ENCODE results near the gene C1orf174. TPM values are rescaled to one million over a fixed set of nuclear protein-coding genes. Genes with fewer than 3 reads are reported as not detected.

Gene C1orf174
- total and polyA plus RNA-seq, 3 donors from 2014 or later: 22.9 to 29.7 (median 28.8) TPM

GRCh38 chr1:3902571-3903091, 2.6 kb upstream of the C1orf174 start:
- H3K9me3 ChIP-seq: no peaks in the 10 kb centered on the region
- intact Hi-C loops (cut with DNase I; ENCODE audit: low total_unique reads): no loop called here
- TF ChIP-seq POLR2A (IDR thresholded peaks at IDR 0.05): no peak
- no peak overlapping the region for H3K27ac ChIP-seq
- WGBS, 2 donors: 47 to 66% methylated on average over 9 to 10 of the region's 10 CpGs
- H3K4me1 ChIP-seq: peaks cover 4% of the 10 kb centered on the region
- no peak for DNase-seq
- no peak overlapping the region for H3K4me3 ChIP-seq
- H3K36me3 ChIP-seq (ENCODE audit: low read depth, missing control alignments): no peaks in the 10 kb centered on the region
- no peaks in the 10 kb centered on the region for H3K27me3 ChIP-seq

- H3K27ac ChIP-seq: no peak overlapping the region
- no peaks in the 10 kb centered on the region for H3K27me3 ChIP-seq
- no peaks in the 10 kb centered on the region for H3K36me3 ChIP-seq (ENCODE audit: low read depth, missing control alignments)
- 61 to 74% methylated on average over 15 of the region's 15 CpGs for WGBS, 2 donors
- no peak for DNase-seq
- TF ChIP-seq POLR2A (IDR thresholded peaks at IDR 0.05): no peak
- no peak for TF ChIP-seq CTCF (IDR thresholded peaks at IDR 0.05)
- intact Hi-C loops (cut with DNase I; ENCODE audit: low total_unique reads): no loop called here
- H3K4me1 ChIP-seq: peaks cover 4% of the 10 kb centered on the region
- no peaks in the 10 kb centered on the region for H3K9me3 ChIP-seq
- H3K4me3 ChIP-seq: no peak overlapping the region
Measured at GRCh38 chr1:3902111-3902511, 2.0 kb upstream of the C1orf174 start.

GRCh38 chr1:3900969-3901529, 977 bp upstream of the C1orf174 start:
- Histone ChIP-seq H3K4me3 (peak overlapping the region; percentile 90 to 96), H3K4me1 (peaks cover 4% of the 10 kb centered on the region), H3K9me3 (no peaks in the 10 kb centered on the region), H3K27me3 (no peaks in the 10 kb centered on the region), H3K36me3 (ENCODE audit: low read depth, missing control alignments) (no peaks in the 10 kb centered on the region), H3K27ac (peak overlapping the region; percentile 97 to 99)
- 0% methylated on average over 41 of the region's 51 CpGs; no CpG with 5 or more reads in 1 of the 2 donors for whole genome bisulfite sequencing, 2 donors
- DNase-seq: peak; percentile 99
- intact Hi-C loops (cut with DNase I; ENCODE audit: low total_unique reads): no loop called here
- no peak for TF ChIP-seq POLR2A (IDR thresholded peaks at IDR 0.05)
- no peak for TF ChIP-seq CTCF (IDR thresholded peaks at IDR 0.05)

GRCh38 chr1:3899754-3900149, 320 bp downstream of the C1orf174 start:
- no peaks in the 10 kb centered on the region for H3K9me3 ChIP-seq
- peak overlapping the region; percentile 97 to 99 for H3K27ac ChIP-seq
- DNase-seq: no peak
- 2% methylated on average over 19 of the region's 26 CpGs; no CpG with 5 or more reads in 1 of the 2 donors for WGBS, 2 donors
- intact Hi-C loops (cut with DNase I; ENCODE audit: low total_unique reads): no loop called here
- H3K27me3 ChIP-seq: no peaks in the 10 kb centered on the region
- H3K36me3 ChIP-seq (ENCODE audit: low read depth, missing control alignments): no peaks in the 10 kb centered on the region
- H3K4me1 ChIP-seq: peaks cover 4% of the 10 kb centered on the region
- no peak for TF ChIP-seq POLR2A (IDR thresholded peaks at IDR 0.05)
- no peak for TF ChIP-seq CTCF (IDR thresholded peaks at IDR 0.05)
- peak overlapping the region; percentile 90 to 96 for H3K4me3 ChIP-seq

GRCh38 chr1:3898994-3899753, 898 bp downstream of the C1orf174 start:
- Histone ChIP-seq H3K4me3 (peak overlapping the region; percentile 90 to 96), H3K27ac (peak overlapping the region; percentile 97 to 99), H3K27me3 (no peaks in the 10 kb centered on the region), H3K36me3 (ENCODE audit: low read depth, missing control alignments) (no peaks in the 10 kb centered on the region), H3K9me3 (no peaks in the 10 kb centered on the region), H3K4me1 (peaks cover 4% of the 10 kb centered on the region)
- DNase-seq: no peak
- no peak for TF ChIP-seq CTCF (IDR thresholded peaks at IDR 0.05)
- no peak for TF ChIP-seq POLR2A (IDR thresholded peaks at IDR 0.05)
- WGBS, 2 donors: 27 to 36% methylated on average over 9 to 10 of the region's 10 CpGs
- intact Hi-C loops (cut with DNase I; ENCODE audit: low total_unique reads): no loop called here
